OCI-LY1 (cell line): ENCODE measurements around the gene GJB4.

Source experiments
- H2AFZ ChIP-seq: fragments of 200-600 bp; sonication (generic), shearing (Covaris generic); 2 replicates; pipeline ENCODE4 v1.6.0; 2014; ENCODE audit warnings: antibody characterized with exemption, mild to moderate bottlenecking, low read length
- H3F3A ChIP-seq: fragments of 200-600 bp; sonication (generic), shearing (Covaris generic); 2 replicates; pipeline ENCODE4 v1.6.0; 2014; ENCODE audit warnings: mild to moderate bottlenecking, antibody characterized with exemption, low read length, moderate library complexity; ENCODE audit not compliant: insufficient read depth
- H3K27ac ChIP-seq: fragments of 200-600 bp; sonication (generic); 2 replicates; pipeline ENCODE4 v1.5.1; 2014; ENCODE audit warnings: low read length, mixed run types, mild to moderate bottlenecking, low read depth; ENCODE audit not compliant: poor library complexity, severe bottlenecking
- H3K27me3 ChIP-seq: fragments of 200-600 bp; sonication (generic); 2 replicates; pipeline ENCODE4 v1.6.0; 2014; ENCODE audit warnings: antibody characterized with exemption, mild to moderate bottlenecking, low read length, moderate library complexity; ENCODE audit not compliant: insufficient read depth
- H3K36me3 ChIP-seq: fragments of 200-600 bp; sonication (generic); 2 replicates; pipeline ENCODE4 v1.6.1; 2014; ENCODE audit warnings: mild to moderate bottlenecking, antibody characterized with exemption, low read length, moderate library complexity, mixed read lengths; ENCODE audit not compliant: insufficient read depth
- H3K4me1 ChIP-seq: fragments of 200-600 bp; sonication (generic); 2 replicates; pipeline ENCODE4 v1.5.1; 2014; ENCODE audit warnings: mild to moderate bottlenecking, low read length, moderate library complexity; ENCODE audit not compliant: insufficient read depth, severe bottlenecking
- H3K4me2 ChIP-seq: fragments of 200-600 bp; sonication (generic), shearing (Covaris generic); 2 replicates; pipeline ENCODE4 v1.6.1; 2014; ENCODE audit warnings: low read length
- H3K4me3 ChIP-seq: fragments of 200-600 bp; sonication (generic); 2 replicates; pipeline ENCODE4 v1.5.1; 2014; ENCODE audit warnings: low read length, low read depth, mild to moderate bottlenecking, mixed read lengths; ENCODE audit not compliant: poor library complexity, severe bottlenecking
- H3K79me2 ChIP-seq: fragments of 200-600 bp; shearing (Covaris generic); 2 replicates; pipeline ENCODE4 v1.6.1; 2016; ENCODE audit warnings: mixed run types, low read length, mixed read lengths; ENCODE audit not compliant: insufficient read depth
- H3K9ac ChIP-seq: fragments of 200-600 bp; sonication (generic), shearing (Covaris generic); 2 replicates; pipeline ENCODE4 v1.6.1; 2014; ENCODE audit warnings: mild to moderate bottlenecking, low read length, mixed read lengths
- H3K9me2 ChIP-seq: fragments of 200-600 bp; sonication (generic), shearing (Covaris generic); 2 replicates; pipeline ENCODE4 v1.6.1; 2014; ENCODE audit warnings: low read depth, mild to moderate bottlenecking, low read length, mixed read lengths
- H3K9me3 ChIP-seq: fragments of 200-600 bp; shearing (Covaris generic); 2 replicates; pipeline ENCODE4 v1.6.1; 2014; ENCODE audit warnings: low read length, mixed read lengths
- H4K20me1 ChIP-seq: fragments of 200-600 bp; sonication (generic), shearing (Covaris generic); 2 replicates; pipeline ENCODE4 v1.6.0; 2016; ENCODE audit warnings: mild to moderate bottlenecking, low read length; ENCODE audit not compliant: insufficient read depth
- EZH2 ChIP-seq: fragments of 200-600 bp; sonication (generic), shearing (Covaris generic); IDR thresholded peaks from 2 replicates; pipeline ENCODE4 v1.8.0; 2017; ENCODE audit warnings: borderline replicate concordance, mixed run types, mild to moderate bottlenecking, antibody characterized with exemption, low read length, moderate library complexity, mixed read lengths
- TF ChIP-seq, protein P1 (sequence below): fragments of 200-600 bp; sonication (generic), shearing (Covaris generic); IDR thresholded peaks from 2 replicates; pipeline ENCODE4 v1.5.1; 2017; ENCODE audit warnings: mild to moderate bottlenecking, antibody characterized with exemption, low read length, moderate library complexity, mixed read lengths

Gene GJB4

DNA sequence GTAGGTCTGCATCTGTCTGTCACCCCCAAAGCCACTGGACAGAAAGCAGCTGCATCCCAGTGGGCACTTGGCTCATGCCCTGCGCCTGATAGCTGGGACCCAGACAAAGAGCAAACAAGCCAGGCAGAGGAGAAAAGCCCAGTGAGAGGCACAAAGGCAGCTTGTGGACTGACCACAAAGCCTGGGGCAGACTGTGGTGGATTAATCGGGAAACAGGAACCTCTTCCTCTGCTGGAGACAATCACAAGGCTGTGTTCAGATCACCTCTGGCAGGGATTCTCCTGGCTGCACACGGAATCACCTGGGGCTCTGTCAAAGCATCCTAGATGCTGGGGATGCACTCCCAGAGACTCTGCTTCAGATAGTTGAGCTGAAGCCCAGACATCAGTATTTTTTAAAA lies 19.9 kb upstream of the GJB4 start:
- no peak overlapping the region for H3K4me3 ChIP-seq
- no peak overlapping the region for H3K4me2 ChIP-seq
- no peak for TF ChIP-seq EZH2
- TF ChIP-seq, protein P1, sequence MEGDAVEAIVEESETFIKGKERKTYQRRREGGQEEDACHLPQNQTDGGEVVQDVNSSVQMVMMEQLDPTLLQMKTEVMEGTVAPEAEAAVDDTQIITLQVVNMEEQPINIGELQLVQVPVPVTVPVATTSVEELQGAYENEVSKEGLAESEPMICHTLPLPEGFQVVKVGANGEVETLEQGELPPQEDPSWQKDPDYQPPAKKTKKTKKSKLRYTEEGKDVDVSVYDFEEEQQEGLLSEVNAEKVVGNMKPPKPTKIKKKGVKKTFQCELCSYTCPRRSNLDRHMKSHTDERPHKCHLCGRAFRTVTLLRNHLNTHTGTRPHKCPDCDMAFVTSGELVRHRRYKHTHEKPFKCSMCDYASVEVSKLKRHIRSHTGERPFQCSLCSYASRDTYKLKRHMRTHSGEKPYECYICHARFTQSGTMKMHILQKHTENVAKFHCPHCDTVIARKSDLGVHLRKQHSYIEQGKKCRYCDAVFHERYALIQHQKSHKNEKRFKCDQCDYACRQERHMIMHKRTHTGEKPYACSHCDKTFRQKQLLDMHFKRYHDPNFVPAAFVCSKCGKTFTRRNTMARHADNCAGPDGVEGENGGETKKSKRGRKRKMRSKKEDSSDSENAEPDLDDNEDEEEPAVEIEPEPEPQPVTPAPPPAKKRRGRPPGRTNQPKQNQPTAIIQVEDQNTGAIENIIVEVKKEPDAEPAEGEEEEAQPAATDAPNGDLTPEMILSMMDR: no peak
- no peaks in the 10 kb centered on the region for H3K4me1 ChIP-seq
- no peaks in the 10 kb centered on the region for H3F3A ChIP-seq
- no peaks in the 10 kb centered on the region for H4K20me1 ChIP-seq
- no peaks in the 10 kb centered on the region for H3K9me2 ChIP-seq
- no peaks in the 10 kb centered on the region for H3K27me3 ChIP-seq
- no peak overlapping the region for H2AFZ ChIP-seq
- H3K36me3 ChIP-seq: no peaks in the 10 kb centered on the region
- H3K9ac ChIP-seq: no peak overlapping the region
- no peak overlapping the region for H3K27ac ChIP-seq
- no peaks in the 10 kb centered on the region for H3K9me3 ChIP-seq
- H3K79me2 ChIP-seq: no peaks in the 10 kb centered on the region

DNA sequence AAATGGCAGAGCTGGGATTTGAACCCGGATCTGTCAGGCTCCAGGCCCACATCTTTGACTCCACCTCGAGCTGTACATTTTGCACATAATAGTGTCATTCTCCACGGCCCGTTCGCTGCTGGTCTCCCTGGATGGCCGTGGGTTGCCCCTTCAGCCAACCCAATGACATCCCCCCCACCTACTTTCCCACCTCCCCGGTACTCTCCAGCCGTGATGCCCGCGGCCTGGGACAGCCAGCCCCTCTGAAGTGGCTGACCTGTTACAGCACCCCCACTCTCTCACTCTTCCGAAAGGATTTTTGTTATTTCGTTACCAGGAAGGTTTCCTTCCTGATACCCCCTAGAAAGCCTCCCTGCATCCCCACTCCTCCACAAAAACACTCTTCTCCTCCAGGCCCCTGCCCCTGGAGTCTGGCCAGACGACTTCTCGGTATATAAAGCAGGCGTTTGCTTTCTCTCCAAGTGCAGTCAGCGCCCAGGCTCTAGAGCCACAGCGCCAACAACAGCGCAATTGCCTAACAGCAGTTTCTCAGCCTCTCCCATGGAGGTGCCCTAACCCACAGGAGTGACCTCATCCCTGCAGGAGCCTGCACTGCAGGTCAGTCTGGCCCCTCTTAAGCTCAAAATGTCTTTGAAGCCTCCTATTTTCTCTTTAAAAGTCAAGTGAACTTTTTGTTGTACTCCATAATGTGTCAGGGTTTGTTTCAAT lies 19.2 kb upstream of the GJB4 start:
- Histone ChIP-seq H3K27ac (no peak overlapping the region), H2AFZ (no peak overlapping the region), H4K20me1 (no peaks in the 10 kb centered on the region), H3F3A (no peaks in the 10 kb centered on the region), H3K4me3 (no peak overlapping the region), H3K9me2 (no peaks in the 10 kb centered on the region), H3K9ac (no peak overlapping the region), H3K36me3 (no peaks in the 10 kb centered on the region), H3K4me1 (no peaks in the 10 kb centered on the region), H3K27me3 (no peaks in the 10 kb centered on the region), H3K4me2 (no peak overlapping the region), H3K79me2 (no peaks in the 10 kb centered on the region), H3K9me3 (no peaks in the 10 kb centered on the region)
- no peak for TF ChIP-seq EZH2
- TF ChIP-seq, protein P1: no peak

DNA sequence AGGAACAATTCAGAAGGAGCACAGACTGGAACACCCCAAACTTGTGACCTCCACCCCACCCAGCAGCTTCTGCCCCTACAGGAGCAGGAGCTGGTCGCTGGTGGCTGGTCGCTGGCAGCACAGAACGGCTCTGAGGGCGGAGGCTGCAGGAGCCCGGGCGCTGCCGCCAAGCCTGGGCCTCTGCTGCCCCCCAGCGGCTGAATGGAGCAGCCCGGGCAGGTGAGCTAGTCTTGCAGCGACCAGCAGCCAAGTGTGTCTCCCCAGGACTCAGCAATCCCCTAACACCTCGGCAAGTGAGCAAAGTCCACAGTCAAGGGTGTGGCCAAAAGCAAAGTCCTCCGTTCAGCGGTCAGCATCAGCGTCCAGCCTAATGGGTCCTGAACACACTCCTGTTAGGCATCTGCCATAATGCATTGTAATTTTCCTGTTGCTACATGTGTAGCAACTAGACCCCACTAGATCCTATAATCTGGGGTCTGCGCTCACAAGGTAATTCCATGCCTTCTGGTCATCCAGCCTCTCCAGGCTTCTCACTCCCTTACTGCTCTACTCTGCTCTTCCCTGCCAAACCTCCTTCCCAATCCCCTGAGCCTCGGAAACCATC lies 16.8 kb upstream of the GJB4 start:
- no peaks in the 10 kb centered on the region for H3K9me2 ChIP-seq
- TF ChIP-seq, protein P1: peak; percentile 87
- TF ChIP-seq EZH2: no peak
- H3F3A ChIP-seq: no peaks in the 10 kb centered on the region
- H3K79me2 ChIP-seq: no peaks in the 10 kb centered on the region
- H2AFZ ChIP-seq: no peak overlapping the region
- no peaks in the 10 kb centered on the region for H3K27me3 ChIP-seq
- no peaks in the 10 kb centered on the region for H3K9me3 ChIP-seq
- no peaks in the 10 kb centered on the region for H3K36me3 ChIP-seq
- H3K4me2 ChIP-seq: no peak overlapping the region
- H3K9ac ChIP-seq: no peak overlapping the region
- H3K4me1 ChIP-seq: no peaks in the 10 kb centered on the region
- H4K20me1 ChIP-seq: no peaks in the 10 kb centered on the region
- H3K27ac ChIP-seq: no peak overlapping the region
- no peak overlapping the region for H3K4me3 ChIP-seq
